Measurements from ENCODE around the gene KLC4.
"Not testable (repeated sequence)": the region's sequence is repeated elsewhere in the genome, so short reads cannot be mapped to it uniquely, and the experiment has no call there.

Gene KLC4

DNA sequence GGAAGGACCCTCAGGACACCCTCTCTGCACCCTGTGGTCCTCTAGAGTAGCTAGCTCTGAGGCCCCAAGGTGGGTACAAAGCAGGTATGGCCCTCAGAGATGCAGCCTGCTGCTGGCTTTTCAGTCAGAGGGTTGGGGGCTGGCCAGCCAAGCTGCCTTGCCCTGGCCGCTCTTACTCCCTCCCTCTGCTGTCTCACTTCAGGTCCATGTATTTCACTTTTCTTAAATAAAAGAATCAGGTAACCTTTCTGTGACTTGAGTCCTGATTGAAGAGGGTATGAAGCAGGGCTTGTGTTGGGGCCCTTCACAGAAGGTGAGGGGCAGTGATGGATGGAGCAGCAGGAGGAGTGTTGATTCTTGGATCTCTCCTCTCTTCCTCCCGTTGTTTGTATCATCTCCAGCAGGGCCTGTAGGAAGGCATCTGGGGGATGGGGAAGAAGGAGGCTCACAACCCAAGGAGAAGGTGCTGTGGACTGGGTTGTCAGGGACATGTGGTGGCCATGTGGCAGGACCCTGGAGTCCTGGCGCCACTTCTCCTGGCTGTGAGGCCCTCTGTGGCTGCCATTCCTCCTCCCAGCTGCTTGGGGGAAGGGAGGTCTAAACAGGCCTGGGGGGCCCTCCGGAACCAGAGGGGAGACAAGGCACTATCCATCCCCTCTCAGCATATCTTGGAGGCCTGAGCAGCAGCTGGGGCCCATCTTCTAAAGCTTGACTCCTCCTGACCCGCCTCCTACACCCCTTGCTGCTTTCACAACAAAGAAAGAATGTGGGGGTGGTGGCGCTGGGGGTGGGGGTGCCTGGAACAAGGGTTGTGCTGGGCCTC lies 15.6 kb downstream of the KLC4 start:
- DNase-seq = no peak

DNA sequence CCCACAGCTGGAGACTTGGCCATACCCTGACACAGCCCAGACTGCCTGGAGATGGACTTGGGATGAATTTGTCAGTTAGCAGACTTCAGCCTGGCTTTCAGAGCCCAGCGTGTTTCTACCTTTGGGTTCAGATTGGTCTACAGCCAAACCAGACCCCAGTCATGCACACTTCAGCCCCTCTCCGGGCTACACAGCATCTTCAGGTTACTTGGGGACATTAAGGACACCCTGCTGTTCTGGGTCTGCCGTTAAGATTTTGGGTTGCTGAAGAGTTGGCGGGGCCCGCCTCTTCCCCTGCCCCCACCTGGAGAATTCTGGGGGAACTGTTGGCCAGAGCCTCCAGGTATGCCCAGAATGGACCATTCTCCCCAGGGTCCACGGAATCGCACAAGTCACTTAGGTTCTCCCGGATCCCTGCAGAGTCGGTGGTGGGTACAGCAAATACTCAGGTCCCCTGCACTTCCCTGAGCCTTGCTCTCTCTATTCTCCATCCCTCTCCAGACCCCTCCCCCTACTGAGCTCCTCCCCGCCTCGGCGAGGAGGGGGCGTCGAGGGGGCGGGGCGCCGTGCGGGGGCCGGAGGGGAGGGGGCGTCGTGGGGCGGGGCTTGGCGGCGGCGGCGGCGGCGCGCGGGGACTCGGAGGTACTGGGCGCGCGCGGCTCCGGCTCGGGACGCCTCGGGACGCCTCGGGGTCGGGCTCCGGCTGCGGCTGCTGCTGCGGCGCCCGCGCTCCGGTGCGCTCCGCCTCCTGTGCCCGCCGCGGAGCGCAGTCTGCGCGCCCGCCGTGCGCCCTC lies 16.4 kb downstream of the KLC4 start, which contains the start of gene PTK7:
Gene PTK7 (plus strand): TSS at position 645 of the 794 bp plus-strand sequence. CDS start 175 bp downstream, outside the sequence.
- DNase-seq = peak; percentile 22 to 24

- DNase-seq = no peak
These were observed 17.3 kb downstream of the KLC4 start for GRCh38 chr6:43076464-43077332.

DNA sequence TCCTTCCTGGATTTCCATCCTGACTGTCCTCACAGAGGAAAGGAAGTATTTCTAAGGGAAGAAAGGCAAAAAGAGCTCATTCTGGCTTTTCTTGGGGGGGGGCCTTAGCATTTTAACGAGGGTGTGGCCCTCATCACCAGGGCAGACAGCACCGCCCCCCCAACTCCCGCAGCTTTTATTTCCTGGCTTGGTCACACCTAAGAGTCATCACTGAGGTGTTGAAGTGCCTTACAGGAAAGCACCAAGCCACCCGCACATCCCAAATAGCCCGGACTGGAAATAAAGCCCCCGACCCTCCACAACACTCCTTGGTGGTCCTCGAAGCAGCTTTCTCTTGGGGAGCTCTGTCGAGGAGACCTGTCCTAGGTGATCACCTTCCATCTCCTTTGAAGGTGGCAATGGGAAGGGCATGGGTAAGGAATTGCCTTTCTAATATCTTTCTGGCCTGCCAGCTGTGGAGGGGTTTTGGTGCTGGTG lies 17.9 kb downstream of the KLC4 start:
- no peak for DNase-seq

DNA sequence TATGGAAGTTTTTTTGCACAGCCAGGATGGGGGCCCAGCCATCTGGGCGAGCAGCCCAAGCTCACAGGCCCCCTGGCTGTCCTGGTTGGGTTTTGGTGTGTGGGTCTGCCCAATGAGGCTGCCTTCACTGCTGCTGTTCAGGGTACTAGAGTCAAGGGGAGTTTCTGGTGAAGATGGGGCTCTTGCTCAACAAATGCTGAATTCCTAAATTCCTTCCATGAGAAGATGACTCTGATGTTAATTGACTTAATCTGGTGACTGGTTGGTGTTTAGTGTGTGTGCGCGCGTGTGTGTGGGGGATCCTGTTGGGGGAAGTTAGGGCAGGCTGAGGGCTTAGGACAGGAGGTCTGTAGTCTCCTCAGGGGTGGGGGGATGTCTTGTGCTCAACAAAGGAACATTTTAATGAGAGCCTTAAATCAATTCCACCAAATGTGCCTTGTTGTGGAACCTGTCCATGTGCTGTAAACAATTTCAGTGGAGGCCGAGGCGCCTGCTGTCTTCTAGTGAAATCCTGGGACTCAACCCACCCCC lies 18.6 kb downstream of the KLC4 start:
- no peak for DNase-seq

DNA sequence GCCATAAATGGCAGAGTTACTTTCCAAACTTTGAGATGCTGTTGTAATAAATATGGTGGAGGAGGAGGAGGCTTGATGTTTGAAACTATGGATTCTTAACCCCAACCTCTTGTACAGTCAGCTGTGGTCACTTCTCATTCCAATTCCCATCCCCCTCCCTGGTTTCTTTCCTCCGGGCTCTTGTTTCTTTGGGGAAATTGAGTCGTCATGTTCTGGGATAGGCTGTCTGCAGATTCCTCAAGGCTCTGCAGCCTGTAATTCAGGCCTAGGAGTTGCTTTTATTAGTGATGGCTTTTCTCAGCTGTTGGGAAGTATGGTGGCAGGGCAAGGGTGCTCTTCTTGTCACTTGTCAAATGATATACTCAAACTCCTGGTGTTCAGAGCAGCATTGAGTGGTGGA lies 19.3 kb downstream of the KLC4 start:
- no peak for DNase-seq

- DNase-seq = no peak
These were observed 21.6 kb downstream of the KLC4 start for GRCh38 chr6:43081043-43081442.

- not testable (repeated sequence) for DNase-seq
These were observed 22.5 kb downstream of the KLC4 start for GRCh38 chr6:43081922-43082321.

DNA sequence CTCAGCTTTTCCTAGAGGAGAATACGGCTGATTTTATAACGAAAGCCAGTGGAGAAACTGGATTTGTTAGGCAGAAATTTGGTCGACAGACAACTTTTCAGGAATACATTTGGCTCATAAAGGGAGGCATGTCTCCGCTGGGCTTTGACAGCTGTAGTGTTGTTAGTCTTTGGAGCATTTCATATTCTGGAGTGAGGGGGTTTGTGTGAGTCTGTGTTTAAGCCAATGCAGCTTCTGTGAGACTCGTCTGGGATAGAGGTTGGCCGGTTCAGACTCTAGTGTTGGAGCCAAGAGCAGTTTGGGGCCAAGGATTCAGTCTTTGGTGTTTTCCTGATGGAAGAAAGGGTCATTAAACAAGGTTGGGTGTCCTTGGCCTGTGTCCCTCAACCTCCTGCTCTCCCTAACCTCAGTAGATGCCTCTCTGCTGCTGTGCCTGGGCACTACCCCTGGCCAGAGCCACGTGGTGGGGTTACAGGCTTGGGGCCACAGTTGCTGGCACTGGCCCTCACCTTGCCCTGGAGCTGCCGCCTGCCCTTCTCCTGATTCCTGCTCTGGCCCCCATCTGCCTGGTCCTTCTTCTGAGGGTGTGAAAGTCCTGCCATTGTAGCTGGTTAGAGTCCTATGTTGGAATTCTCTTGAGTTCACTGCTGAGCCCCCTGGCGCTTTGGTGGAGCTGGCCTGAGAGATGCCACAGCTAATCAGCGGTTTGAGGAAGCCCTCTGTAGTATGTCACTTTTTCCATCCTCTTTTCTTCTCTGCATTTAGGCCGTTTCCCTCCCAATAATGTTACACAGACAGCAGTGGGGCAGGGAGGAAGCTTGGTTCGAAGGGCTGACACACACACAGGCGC lies 23.6 kb downstream of the KLC4 start:
- DNase-seq = no peak

- no peak for DNase-seq
These were observed 26.7 kb downstream of the KLC4 start for GRCh38 chr6:43086022-43086658.

- DNase-seq = no peak
These were observed 29.2 kb downstream of the KLC4 start for GRCh38 chr6:43088654-43089056.

DNA sequence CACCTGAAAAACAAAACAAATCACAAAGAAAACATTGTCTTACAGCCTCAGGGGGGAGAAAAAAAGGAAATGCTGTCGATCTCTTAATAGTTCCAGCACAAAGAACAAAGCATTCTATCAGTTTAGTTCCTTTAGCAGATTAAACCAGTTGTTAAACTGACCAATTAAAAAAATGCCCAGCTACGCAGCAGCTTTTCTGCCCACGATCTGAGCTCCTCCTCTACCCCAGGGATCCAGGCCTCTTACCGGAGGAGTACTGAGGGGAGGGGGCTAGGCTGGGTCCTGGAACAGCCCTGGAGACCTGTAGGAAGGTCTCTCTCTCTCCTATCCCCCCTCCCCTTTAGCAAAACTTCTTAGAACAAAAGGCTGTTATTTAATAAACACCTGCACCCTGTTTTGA lies 30.0 kb downstream of the KLC4 start:
- DNase-seq = no peak

GRCh38 chr6:43089874-43090558 lies 30.6 kb downstream of the KLC4 start:
- DNase-seq = no peak

GRCh38 chr6:43090559-43090956 lies 31.1 kb downstream of the KLC4 start:
- DNase-seq = no peak

DNA sequence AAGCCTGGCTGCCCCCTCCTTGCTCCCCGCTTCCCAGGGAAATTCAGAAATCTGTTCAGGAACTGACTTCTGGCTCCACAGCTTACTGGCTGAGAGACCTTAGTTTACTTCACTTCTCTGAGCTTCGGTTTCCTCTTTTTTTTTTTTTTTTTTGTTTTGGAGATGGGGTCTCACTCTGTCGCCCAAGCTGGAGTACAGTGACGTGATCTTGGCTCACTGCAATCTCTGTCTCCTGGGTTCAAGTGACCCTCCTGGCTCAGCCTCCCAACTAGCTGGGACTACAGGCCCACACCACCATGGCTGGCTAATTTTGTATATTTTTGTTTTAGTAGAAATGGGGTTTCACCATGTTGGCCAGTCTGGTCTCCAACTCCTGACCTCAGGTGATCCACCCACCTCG lies 31.6 kb downstream of the KLC4 start:
- no peak for DNase-seq

GRCh38 chr6:43091436-43091991 lies 32.1 kb downstream of the KLC4 start:
- DNase-seq = no peak

DNA sequence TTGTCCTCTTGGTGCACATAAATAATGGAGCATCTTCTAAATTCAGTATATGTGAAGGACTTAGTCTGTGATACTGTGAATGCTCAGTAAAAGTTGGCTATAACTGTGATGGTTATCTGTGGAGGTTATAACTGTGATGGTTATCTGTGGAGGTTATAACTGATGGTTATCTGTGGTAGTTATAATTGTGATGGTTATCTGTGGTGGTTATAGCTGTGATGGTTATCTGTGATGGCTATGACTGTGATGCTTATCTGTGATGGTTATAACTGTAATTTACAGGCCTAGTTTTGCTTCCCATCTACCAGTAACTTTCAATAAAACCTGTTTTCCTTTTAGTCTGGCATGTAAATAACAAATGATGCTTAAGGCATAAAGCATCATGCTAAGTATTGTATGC lies 33.2 kb downstream of the KLC4 start:
- no peak for DNase-seq

GRCh38 chr6:43093436-43094289 lies 34.2 kb downstream of the KLC4 start:
- DNase-seq = no peak

DNA sequence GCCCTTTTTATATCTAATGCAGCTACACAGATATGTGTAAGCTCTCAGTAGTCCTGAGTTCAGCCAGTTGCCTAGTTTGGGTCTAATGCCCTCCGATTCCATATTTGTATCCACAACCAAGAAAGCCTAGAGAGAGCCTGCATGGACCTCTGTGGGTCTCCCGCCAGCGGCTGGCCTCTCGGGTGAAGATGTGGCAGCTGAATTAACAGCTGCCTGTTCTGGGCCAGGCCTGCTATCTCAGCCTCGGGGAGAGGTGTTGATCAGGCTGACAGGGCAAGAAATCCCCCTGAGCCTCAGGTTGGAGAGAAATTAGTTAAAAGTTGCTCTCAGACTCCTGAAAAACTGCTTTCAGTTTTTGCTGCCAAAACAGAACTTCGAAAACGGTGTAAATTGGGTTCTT lies 36.5 kb downstream of the KLC4 start:
- DNase-seq = no peak
